ENCODE measurements around the gene ANHX. TPM values are rescaled to one million over a fixed set of nuclear protein-coding genes. Genes with fewer than 3 reads are reported as not detected.

ANHX gene
- total and polyA plus RNA-seq, 7 donors: not detected

- H3K27ac ChIP-seq: no peak overlapping the region
- intact Hi-C loops (cut with DNase I): no loop called here
- 49 to 99% (median 98%) methylated on average over 2 of the region's 2 CpGs for WGBS, 3 donors
- no peak for ATAC-seq
- TF ChIP-seq CTCF (IDR thresholded peaks at IDR 0.05): no peak
- H3K36me3 ChIP-seq (ENCODE audit: insufficient read depth in 1 of 2, low read depth in 1 of 2): peaks cover 18 to 31% of the 10 kb centered on the region in 2 donors
- no peaks in the 10 kb centered on the region for H3K27me3 ChIP-seq (ENCODE audit: insufficient read depth in 3 of 3, low read length in 2 of 3)
- peaks cover 69% of the 10 kb centered on the region for H3K9me3 ChIP-seq
- H3K4me1 ChIP-seq: no peaks in the 10 kb centered on the region
- DNase-seq: no peak
- no peak overlapping the region for H3K4me3 ChIP-seq
Observed at GRCh38 chr12:133201888-133202287, 33.8 kb downstream of the ANHX start.

- H3K4me3 ChIP-seq: no peak overlapping the region
- H3K36me3 ChIP-seq (ENCODE audit: insufficient read depth in 1 of 2, low read depth in 1 of 2): peaks cover 61 to 87% of the 10 kb centered on the region in 2 donors
- WGBS, 3 donors: 95 to 99% (median 98%) methylated on average over 5 of the region's 5 CpGs
Observed at GRCh38 chr12:133192847-133193246, 42.8 kb downstream of the ANHX start.

DNA sequence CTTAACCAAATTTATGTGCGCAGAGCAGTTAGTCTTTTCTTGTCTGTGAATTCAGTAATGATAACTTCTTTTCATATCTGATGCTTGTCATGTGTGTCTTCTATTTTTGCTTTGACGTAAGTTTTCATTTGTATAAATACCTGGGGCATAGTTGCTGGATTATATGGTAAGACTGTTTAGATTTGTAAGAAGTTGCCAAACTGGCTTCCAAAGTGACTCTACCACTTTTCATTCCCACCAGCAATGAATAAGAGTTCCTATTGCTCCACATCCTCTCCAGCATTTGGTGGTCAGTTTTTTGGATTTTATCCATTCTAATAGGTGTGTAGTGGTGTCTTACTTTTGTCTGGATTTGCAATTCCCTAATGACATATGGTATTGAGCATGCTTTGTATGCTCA lies 45.5 kb downstream of the ANHX start:
- DNase-seq (no peak), ATAC-seq (no peak)
- TF ChIP-seq CTCF (IDR thresholded peaks at IDR 0.05): no peak
- Histone ChIP-seq H3K27me3 (ENCODE audit: insufficient read depth in 3 of 3, low read length in 2 of 3) (no peaks in the 10 kb centered on the region), H3K4me1 (no peaks in the 10 kb centered on the region), H3K9me3 (peaks cover 93% of the 10 kb centered on the region), H3K36me3 (ENCODE audit: insufficient read depth in 1 of 2, low read depth in 1 of 2) (peaks cover 59 to 98% of the 10 kb centered on the region in 2 donors), H3K4me3 (no peak overlapping the region), H3K27ac (no peak overlapping the region)
- intact Hi-C loops (cut with DNase I): no loop called here
- WGBS, 3 donors: 98 to 99% (median 98%) methylated on average over 2 of the region's 2 CpGs

More at GRCh38 chr12:133192847-133193246, 42.8 kb downstream of the ANHX start:
- no peaks in the 10 kb centered on the region for H3K27me3 ChIP-seq (ENCODE audit: insufficient read depth in 3 of 3, low read length in 2 of 3)
- H3K4me1 ChIP-seq: no peaks in the 10 kb centered on the region
- no peak overlapping the region for H3K27ac ChIP-seq
- no peak for ATAC-seq
- peaks cover 82% of the 10 kb centered on the region for H3K9me3 ChIP-seq
- no peak for DNase-seq
- intact Hi-C loops (cut with DNase I): no loop called here
- TF ChIP-seq CTCF (IDR thresholded peaks at IDR 0.05): no peak

DNA sequence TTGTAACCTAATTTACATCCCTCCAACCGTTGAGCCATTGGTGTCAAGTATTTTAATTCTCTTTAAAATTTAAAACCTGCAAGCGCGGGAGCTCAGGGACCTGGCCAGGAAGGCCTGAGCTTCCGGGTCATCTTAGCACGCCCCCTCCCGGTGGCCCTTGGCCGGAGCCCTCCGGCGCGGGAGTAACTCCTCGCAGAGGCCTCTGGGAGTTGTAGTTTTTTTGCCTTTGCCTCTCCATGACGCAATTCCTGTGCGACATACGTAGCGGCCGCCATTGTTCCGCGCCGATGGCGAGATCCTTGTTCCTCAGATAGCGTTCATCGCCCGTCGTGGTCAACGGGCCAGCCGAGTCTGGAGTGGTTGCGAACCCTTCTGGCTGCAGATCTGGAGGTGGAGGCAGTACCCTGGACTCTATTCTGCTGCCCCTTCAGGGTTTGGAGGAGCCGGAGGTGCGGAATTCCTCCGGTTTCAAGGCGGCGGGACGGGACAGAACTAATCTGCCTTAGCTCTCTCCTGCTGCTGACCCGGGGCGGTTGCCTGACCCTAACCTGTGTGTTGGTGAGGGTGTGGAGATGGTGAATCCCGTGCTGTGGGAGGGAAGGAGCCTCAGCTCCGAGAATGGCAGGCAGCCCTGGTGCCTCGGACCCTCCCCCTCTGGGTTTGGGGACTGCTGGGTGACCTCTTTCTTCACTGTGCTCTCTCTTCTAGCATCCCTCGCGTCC lies 54.3 kb downstream of the ANHX start, which contains the start of gene ZNF268:
ZNF268 (plus strand) TSS at position 258 of the 722 bp plus-strand sequence. CDS start 503 bp downstream, outside the sequence.
- H3K27ac ChIP-seq: peak within 1 kb of the TSS; percentile 48
- 1 to 2% (median 1%) methylated on average over 39 to 40 of the region's 40 CpGs for WGBS, 3 donors
- peaks cover 2 to 32% of the 10 kb centered on the region in 2 donors for H3K36me3 ChIP-seq (ENCODE audit: insufficient read depth in 1 of 2, low read depth in 1 of 2)
- peak; percentile 68 for TF ChIP-seq CTCF (IDR thresholded peaks at IDR 0.05)
- ATAC-seq (peak; percentile 99), DNase-seq (peak; percentile 90 to 94)
- no peaks in the 10 kb centered on the region for H3K27me3 ChIP-seq (ENCODE audit: insufficient read depth in 3 of 3, low read length in 2 of 3)
- peaks cover 62% of the 10 kb centered on the region for H3K9me3 ChIP-seq
- H3K4me1 ChIP-seq: peaks cover 8% of the 10 kb centered on the region
- H3K4me3 ChIP-seq: peak within 1 kb of the TSS; percentile 81
- intact Hi-C loops (cut with DNase I): no loop called here
